A549 (cell line): ENCODE data around the gene TAF12. TPM values are rescaled to one million over a fixed set of nuclear protein-coding genes. Genes with fewer than 3 reads are reported as not detected.

ENCODE experiments used
- ATAC-seq, 2 experiments: fragments of 200-7000 bp in 1 of 2; fragments of >200 bp in 1 of 2; cut with Nextera tagmentation in 1 of 2; cut with Tn5 transposase in 1 of 2; 3 replicates each; pipeline versions ENCODE4 v1.8.0 to v1.9.1; 2018 to 2020; ENCODE audit warnings: mild to moderate bottlenecking in 1 of 2, moderate library complexity in 1 of 2
- CTCF ChIA-PET: fragments of 300-600 bp; sonication (Branson Sonifier 250); formaldehyde crosslinking; extraction: SDS; loops from one replicate; lab custom pipeline; 2021; ENCODE audit warnings: antibody characterized with exemption, inconsistent platforms; lab: Yijun Ruan, JAX
- POLR2A ChIA-PET: fragments of 350-600 bp; formaldehyde crosslinking; extraction: SDS; loops from one replicate; lab custom pipeline; 2021; ENCODE audit warnings: antibody characterized with exemption, inconsistent platforms; lab: Yijun Ruan, JAX
- DNase-seq, 2 experiments: peaks; one replicate each; pipeline versions ENCODE4 v3.0.0 to v3.0.0-alpha.2; 2011 to 2016; ENCODE audit warnings: low read depth in 1 of 2, low spot score in 1 of 2
- FAIRE-seq: peaks from 2 replicates; lab custom pipeline; 2011; peaks lifted over from hg19 to GRCh38; lab: Jason Lieb, UNC
- H3K27ac ChIP-seq, 2 experiments: fragments of >200 bp; sonication (Bioruptor Twin); formaldehyde crosslinking; 3 replicates each; pipeline ENCODE4 v1.5.1; 2016 to 2017
- H3K4me1 ChIP-seq: fragments of >200 bp; sonication (Bioruptor Twin); formaldehyde crosslinking; 3 replicates; pipeline ENCODE4 v1.6.1; 2016
- H3K4me2 ChIP-seq: fragments of >200 bp; sonication (Bioruptor Twin); formaldehyde crosslinking; 3 replicates; pipeline ENCODE4 v1.6.1; 2016
- H3K4me3 ChIP-seq: fragments of >200 bp; sonication (Bioruptor Twin); formaldehyde crosslinking; 3 replicates; pipeline ENCODE4 v1.5.1; 2016
- H3K9me3 ChIP-seq: fragments of >200 bp; sonication (Bioruptor Twin); formaldehyde crosslinking; 3 replicates; pipeline ENCODE4 v1.6.1; 2016
- CBX2 ChIP-seq: fragments of 200-600 bp; sonication (generic); IDR thresholded peaks from 2 replicates; pipeline ENCODE4 v1.6.1; 2016; ENCODE audit warnings: low read depth, mild to moderate bottlenecking, borderline replicate concordance
- CBX8 ChIP-seq: fragments of 200-600 bp; sonication (generic); IDR thresholded peaks from 2 replicates; pipeline ENCODE4 v1.6.1; 2016
- EHF ChIP-seq: fragments of 250-450 bp; sonication (Bioruptor Pico); IDR thresholded peaks from 2 replicates; pipeline ENCODE4 v1.5.0; 2020; ENCODE audit warnings: mild to moderate bottlenecking
- EHMT2 ChIP-seq: fragments of 200-600 bp; sonication (generic); IDR thresholded peaks from 2 replicates; pipeline ENCODE4 v1.6.1; 2016; ENCODE audit warnings: antibody characterized with exemption, low read depth, mild to moderate bottlenecking, moderate library complexity
- EP300 ChIP-seq, 2 experiments: fragments of >200 bp; sonication (Bioruptor Twin); formaldehyde crosslinking; IDR thresholded peaks; 2 replicates in 1 of 2; 3 replicates in 1 of 2; pipeline ENCODE4 v1.6.1; 2016 to 2017
- ESRRA ChIP-seq: fragments of 150-350 bp; IDR thresholded peaks from 2 replicates; pipeline ENCODE4 v1.6.1; 2014; ENCODE audit warnings: mild to moderate bottlenecking, low read length, borderline replicate concordance
- FOSB ChIP-seq: fragments of 250-450 bp; sonication (Bioruptor Pico); IDR thresholded peaks from 2 replicates; pipeline ENCODE4 v1.5.0; 2020; ENCODE audit warnings: mild to moderate bottlenecking, moderate library complexity
- FOSL2 ChIP-seq, 2 experiments: fragments of 450-650 bp in 1 of 2; fragments of >200 bp in 1 of 2; sonication (Bioruptor Twin) in 1 of 2; formaldehyde crosslinking; IDR thresholded peaks; 2 replicates each; pipeline versions ENCODE4 v1.5.0 to v1.6.1; 2016 to 2020; ENCODE audit warnings: mild to moderate bottlenecking in 1 of 2, moderate library complexity in 1 of 2
- FOXS1 ChIP-seq: fragments of 250-450 bp; sonication (Bioruptor Pico); IDR thresholded peaks from 2 replicates; pipeline ENCODE4 v1.5.0; 2020; ENCODE audit warnings: mild to moderate bottlenecking, moderate library complexity
- GATA3 ChIP-seq: IDR thresholded peaks from 2 replicates; pipeline ENCODE4 v1.6.1; 2012; ENCODE audit warnings: borderline replicate concordance
- HOXA7 ChIP-seq: fragments of 250-450 bp; sonication (Bioruptor Pico); IDR thresholded peaks from 2 replicates; pipeline ENCODE4 v1.5.0; 2020; ENCODE audit warnings: mild to moderate bottlenecking, moderate library complexity
- HOXB13 ChIP-seq: fragments of 250-450 bp; sonication (Bioruptor Pico); IDR thresholded peaks from 2 replicates; pipeline ENCODE4 v1.5.0; 2020; ENCODE audit warnings: low read depth, mild to moderate bottlenecking, moderate library complexity
- HOXB5 ChIP-seq: fragments of 250-450 bp; sonication (Bioruptor Pico); IDR thresholded peaks from 2 replicates; pipeline ENCODE4 v1.5.0; 2020; ENCODE audit warnings: mild to moderate bottlenecking, moderate library complexity
- JUN ChIP-seq, 2 experiments: fragments of >200 bp; sonication (Bioruptor Twin); formaldehyde crosslinking; IDR thresholded peaks; 2 replicates in 1 of 2; 3 replicates in 1 of 2; pipeline ENCODE4 v1.6.1; 2016 to 2017
- JUNB ChIP-seq: fragments of >200 bp; sonication (Bioruptor Twin); formaldehyde crosslinking; IDR thresholded peaks from 2 replicates; pipeline ENCODE4 v1.6.1; 2016
- KDM1A ChIP-seq: fragments of 200-600 bp; sonication (generic); IDR thresholded peaks from 2 replicates; pipeline ENCODE4 v1.6.1; 2016; ENCODE audit warnings: low read depth, mild to moderate bottlenecking
- KDM5A ChIP-seq: fragments of 200-600 bp; sonication (generic); IDR thresholded peaks from 2 replicates; pipeline ENCODE4 v1.6.1; 2016; ENCODE audit warnings: antibody characterized with exemption, mild to moderate bottlenecking
- MAFK ChIP-seq: fragments of 450-650 bp; IDR thresholded peaks from 2 replicates; pipeline ENCODE4 v1.6.1; 2014; ENCODE audit not compliant: partially characterized antibody
- MAX ChIP-seq: IDR thresholded peaks from 2 replicates; pipeline ENCODE4 v1.6.1; 2012
- NFE2L2 ChIP-seq: fragments of 150-350 bp; conservative IDR thresholded peaks from 2 replicates; pipeline ENCODE4 v1.6.1; 2014; ENCODE audit warnings: low read length
- NPAS2 ChIP-seq: fragments of 250-450 bp; sonication (Bioruptor Pico); IDR thresholded peaks from 2 replicates; pipeline ENCODE4 v1.8.0; 2022; ENCODE audit warnings: mild to moderate bottlenecking, moderate library complexity, borderline replicate concordance
- PBX3 ChIP-seq: IDR thresholded peaks from 2 replicates; pipeline ENCODE4 v1.6.1; 2012
- POLR2A ChIP-seq: IDR thresholded peaks from 2 replicates; pipeline ENCODE4 v1.6.1; 2012; ENCODE audit warnings: mild to moderate bottlenecking, low read length
- POLR2AphosphoS2 ChIP-seq: conservative IDR thresholded peaks from 2 replicates; pipeline ENCODE4 v1.6.1; 2012; ENCODE audit warnings: low read length, improper control_type of control experiment, inconsistent platforms
- RAD21 ChIP-seq, 2 experiments: fragments of >200 bp in 1 of 2; sonication (Bioruptor Twin) in 1 of 2; formaldehyde crosslinking in 1 of 2; IDR thresholded peaks in 1 of 2; conservative IDR thresholded peaks in 1 of 2; 2 replicates in 1 of 2; 3 replicates in 1 of 2; pipeline ENCODE4 v1.6.1; 2012 to 2018; ENCODE audit warnings: inconsistent platforms in 1 of 2
- RARB ChIP-seq: fragments of 250-450 bp; sonication (Bioruptor Pico); IDR thresholded peaks from 2 replicates; pipeline ENCODE4 v1.8.0; 2021; ENCODE audit warnings: mild to moderate bottlenecking, moderate library complexity
- RCOR1 ChIP-seq: fragments of 150-350 bp; IDR thresholded peaks from 2 replicates; pipeline ENCODE4 v1.6.1; 2014; ENCODE audit warnings: antibody characterized with exemption, low read length, low read depth
- RNF2 ChIP-seq: fragments of 200-600 bp; sonication (generic); IDR thresholded peaks from 2 replicates; pipeline ENCODE4 v1.6.1; 2016; ENCODE audit warnings: low read depth, mild to moderate bottlenecking, antibody characterized with exemption, moderate library complexity, borderline replicate concordance
- SREBF2 ChIP-seq: fragments of 450-650 bp; IDR thresholded peaks from 2 replicates; pipeline ENCODE4 v1.6.1; 2014; ENCODE audit warnings: mild to moderate bottlenecking, moderate library complexity
- TFCP2L1 ChIP-seq: fragments of 250-450 bp; sonication (Bioruptor Pico); IDR thresholded peaks from 2 replicates; pipeline ENCODE4 v1.5.0; 2021; ENCODE audit warnings: mild to moderate bottlenecking
- TP53 ChIP-seq: fragments of 250-450 bp; sonication (Bioruptor Pico); IDR thresholded peaks from 2 replicates; pipeline ENCODE4 v1.5.0; 2021; ENCODE audit warnings: mild to moderate bottlenecking, moderate library complexity
- USF2 ChIP-seq: fragments of 450-650 bp; IDR thresholded peaks from 2 replicates; pipeline ENCODE4 v1.6.1; 2014; ENCODE audit warnings: antibody characterized with exemption
- ZC3H11A ChIP-seq: fragments of 450-650 bp; IDR thresholded peaks from 2 replicates; pipeline ENCODE4 v1.6.1; 2014; ENCODE audit warnings: antibody characterized with exemption, mild to moderate bottlenecking
- WGBS: methylation state at CpG from one replicate; pipeline ENCODE4 v1.1.6; 2017; ENCODE audit errors: missing lambda C conversion rate; 5-methylcytosine and 5-hydroxymethylcytosine counted together
- polyA plus RNA-seq, 4 experiments: library from polyadenylated mRNA; depleted of rRNA in 3 of 4; stranded (reverse); fragments of >200 nt; fragmentation: RNase III in 1 of 4; extraction: RNeasy Plus Mini Kit Qiagen cat#74134 plus additional on column Dnase treatment in 1 of 4; gene quantifications; 2 replicates in 3 of 4; 3 replicates in 1 of 4; pipeline ENCODE4 v1.2.3, GENCODE V29; 2011 to 2017
- TF ChIP-seq, protein P1 (sequence below): fragments of 250-450 bp; sonication (Bioruptor Pico); IDR thresholded peaks from 2 replicates; pipeline ENCODE4 v1.5.0; 2020; ENCODE audit warnings: low read depth, mild to moderate bottlenecking, moderate library complexity
- TF ChIP-seq, protein P2 (sequence below): fragments of 150-350 bp; IDR thresholded peaks from 2 replicates; pipeline ENCODE4 v1.6.1; 2014; ENCODE audit warnings: low read depth, mild to moderate bottlenecking, low read length
- TF ChIP-seq, protein P3 (sequence below): IDR thresholded peaks from 2 replicates; pipeline ENCODE4 v1.6.1; 2012; ENCODE audit warnings: low read depth, borderline replicate concordance
- TF ChIP-seq, protein P4 (sequence below): fragments of >200 bp; sonication (Bioruptor Twin); formaldehyde crosslinking; IDR thresholded peaks from 3 replicates; pipeline ENCODE4 v1.5.1; 2016

TAF12 gene
- polyA plus RNA-seq, 2 of the 4 experiments (the other 2 are of a cell fraction) = 15.8 to 38.3 TPM

DNA sequence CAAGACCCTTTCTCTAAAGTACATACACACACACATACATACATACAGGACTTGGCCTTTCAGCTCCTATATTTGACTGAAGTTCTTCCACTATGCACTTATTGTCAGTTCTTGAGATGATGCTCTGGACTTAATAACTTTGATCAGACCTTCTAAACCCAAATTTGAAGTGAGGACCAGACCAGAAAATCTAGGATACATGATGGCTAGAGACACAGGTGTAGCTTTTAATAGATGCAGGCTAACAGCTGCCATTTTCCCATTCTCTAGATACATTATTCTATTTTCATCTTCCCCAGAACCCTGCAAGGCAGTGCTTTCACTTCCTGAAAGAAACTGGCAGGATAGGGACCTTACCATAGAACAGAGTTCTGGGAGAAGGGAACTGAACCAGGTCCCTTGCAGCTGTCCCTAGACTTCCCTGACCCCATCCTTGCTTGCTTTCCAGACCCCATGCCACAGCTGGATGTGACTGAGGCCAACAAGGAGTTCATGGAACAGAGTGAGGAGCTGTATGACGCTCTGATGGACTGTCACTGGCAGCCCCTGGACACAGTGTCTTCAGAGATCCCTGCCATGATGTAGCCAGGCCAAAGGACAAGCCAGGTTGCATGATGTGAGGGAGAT lies 65.7 kb downstream of the TAF12 start:
- FAIRE-seq (no peak), DNase-seq (no peak), ATAC-seq (peak; percentile 7 to 22; a peak in 4 of 6 replicates)
- Histone ChIP-seq H3K4me3 (no peak overlapping the region), H3K4me2 (no peak overlapping the region), H3K27ac (0 out of 6 replicates have a peak overlapping the region, but pooled peaks of 1 of the 2 experiments have one; percentile 19), H3K9me3 (no peaks in the 10 kb centered on the region), H3K4me1 (peaks cover 20% of the 10 kb centered on the region; the same call in 2 of the 3 replicates)
- ChIA-PET POLR2A (no interaction called here), CTCF (interaction anchor here (0.9 kb wide), 1 partner anchor 59 kb away, joined by 4 read pairs; no protein-coding TSS in a partner anchor)
- 67% methylated on average over 1 of the region's 1 CpG for WGBS
- TF ChIP-seq KDM5A (no peak), HOXB5 (CRISPR knock-in tag) (no peak), SREBF2 (no peak), EHMT2 (no peak), TFCP2L1 (no peak; the same call in none of the 2 replicates), RNF2 (no peak), POLR2A (peak; percentile 43), POLR2AphosphoS2 (peak; percentile 44), FOXS1 (CRISPR knock-in tag) (no peak), NFE2L2 (no peak), FOSB (no peak), NPAS2 (CRISPR knock-in tag) (no peak), FOSL2 (IDR thresholded peaks at IDR 0.05) (no peak), FOSL2 (CRISPR knock-in tag; IDR thresholded peaks at IDR 0.05) (no peak), EHF (CRISPR knock-in tag) (no peak), RCOR1 (no peak), MAX (no peak; the same call in 1 of the 2 replicates), EP300 (IDR thresholded peaks at IDR 0.05) (no peak), CBX8 (no peak), HOXB13 (CRISPR knock-in tag) (no peak), ZC3H11A (no peak), RARB (CRISPR knock-in tag) (no peak), KDM1A (no peak), MAFK (no peak), GATA3 (no peak; the same call in 1 of the 2 replicates), ESRRA (no peak), CBX2 (no peak), JUNB (no peak), TP53 (no peak), PBX3 (peak; percentile 49), RAD21 (conservative IDR thresholded peaks at IDR 0.05 in 1 of 2, IDR thresholded peaks at IDR 0.05 in 1 of 2) (no peak), HOXA7 (CRISPR knock-in tag) (0 out of 2 replicates have a peak, but pooled peaks have one; percentile 45), USF2 (no peak), JUN (IDR thresholded peaks at IDR 0.05) (peak in 1 of 2 experiments; percentile 45; a peak in 3 of 5 replicates)
- TF ChIP-seq, protein P1, sequence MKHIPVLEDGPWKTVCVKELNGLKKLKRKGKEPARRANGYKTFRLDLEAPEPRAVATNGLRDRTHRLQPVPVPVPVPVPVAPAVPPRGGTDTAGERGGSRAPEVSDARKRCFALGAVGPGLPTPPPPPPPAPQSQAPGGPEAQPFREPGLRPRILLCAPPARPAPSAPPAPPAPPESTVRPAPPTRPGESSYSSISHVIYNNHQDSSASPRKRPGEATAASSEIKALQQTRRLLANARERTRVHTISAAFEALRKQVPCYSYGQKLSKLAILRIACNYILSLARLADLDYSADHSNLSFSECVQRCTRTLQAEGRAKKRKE (CRISPR knock-in tag) = no peak
- TF ChIP-seq, protein P2, sequence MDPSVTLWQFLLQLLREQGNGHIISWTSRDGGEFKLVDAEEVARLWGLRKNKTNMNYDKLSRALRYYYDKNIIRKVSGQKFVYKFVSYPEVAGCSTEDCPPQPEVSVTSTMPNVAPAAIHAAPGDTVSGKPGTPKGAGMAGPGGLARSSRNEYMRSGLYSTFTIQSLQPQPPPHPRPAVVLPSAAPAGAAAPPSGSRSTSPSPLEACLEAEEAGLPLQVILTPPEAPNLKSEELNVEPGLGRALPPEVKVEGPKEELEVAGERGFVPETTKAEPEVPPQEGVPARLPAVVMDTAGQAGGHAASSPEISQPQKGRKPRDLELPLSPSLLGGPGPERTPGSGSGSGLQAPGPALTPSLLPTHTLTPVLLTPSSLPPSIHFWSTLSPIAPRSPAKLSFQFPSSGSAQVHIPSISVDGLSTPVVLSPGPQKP = no peak
- TF ChIP-seq, protein P3, sequence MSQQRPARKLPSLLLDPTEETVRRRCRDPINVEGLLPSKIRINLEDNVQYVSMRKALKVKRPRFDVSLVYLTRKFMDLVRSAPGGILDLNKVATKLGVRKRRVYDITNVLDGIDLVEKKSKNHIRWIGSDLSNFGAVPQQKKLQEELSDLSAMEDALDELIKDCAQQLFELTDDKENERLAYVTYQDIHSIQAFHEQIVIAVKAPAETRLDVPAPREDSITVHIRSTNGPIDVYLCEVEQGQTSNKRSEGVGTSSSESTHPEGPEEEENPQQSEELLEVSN = no peak
- TF ChIP-seq, protein P4, sequence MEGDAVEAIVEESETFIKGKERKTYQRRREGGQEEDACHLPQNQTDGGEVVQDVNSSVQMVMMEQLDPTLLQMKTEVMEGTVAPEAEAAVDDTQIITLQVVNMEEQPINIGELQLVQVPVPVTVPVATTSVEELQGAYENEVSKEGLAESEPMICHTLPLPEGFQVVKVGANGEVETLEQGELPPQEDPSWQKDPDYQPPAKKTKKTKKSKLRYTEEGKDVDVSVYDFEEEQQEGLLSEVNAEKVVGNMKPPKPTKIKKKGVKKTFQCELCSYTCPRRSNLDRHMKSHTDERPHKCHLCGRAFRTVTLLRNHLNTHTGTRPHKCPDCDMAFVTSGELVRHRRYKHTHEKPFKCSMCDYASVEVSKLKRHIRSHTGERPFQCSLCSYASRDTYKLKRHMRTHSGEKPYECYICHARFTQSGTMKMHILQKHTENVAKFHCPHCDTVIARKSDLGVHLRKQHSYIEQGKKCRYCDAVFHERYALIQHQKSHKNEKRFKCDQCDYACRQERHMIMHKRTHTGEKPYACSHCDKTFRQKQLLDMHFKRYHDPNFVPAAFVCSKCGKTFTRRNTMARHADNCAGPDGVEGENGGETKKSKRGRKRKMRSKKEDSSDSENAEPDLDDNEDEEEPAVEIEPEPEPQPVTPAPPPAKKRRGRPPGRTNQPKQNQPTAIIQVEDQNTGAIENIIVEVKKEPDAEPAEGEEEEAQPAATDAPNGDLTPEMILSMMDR = no peak
